Kidney glomerular epithelial cell (primary cell): ENCODE results near the gene GPR62.
"Not testable (repeated sequence)": the region's sequence is repeated elsewhere in the genome, so short reads cannot be mapped to it uniquely, and the experiment has no call there.

Experiments used
- DNase-seq: peaks from one replicate; lab custom pipeline; 2025; lab: John Stamatoyannopoulos, UW

Gene GPR62

GRCh38 chr3:51992017-51992682, 37.0 kb downstream of the GPR62 start:
- no peak for DNase-seq

- DNase-seq: not testable (repeated sequence)
These were observed 38.5 kb downstream of the GPR62 start for GRCh38 chr3:51993657-51994056.

- no peak for DNase-seq
These were observed 39.3 kb downstream of the GPR62 start for GRCh38 chr3:51994530-51994929.

GRCh38 chr3:51995346-51996163, 40.4 kb downstream of the GPR62 start, which contains the start of gene RPL29:
RPL29 (minus strand) TSS chr3:51995895; CDS start chr3:51995461, 434 bp downstream.
- DNase-seq: peak; percentile 98

GRCh38 chr3:51997172-51997571, 42.0 kb downstream of the GPR62 start:
- no peak for DNase-seq

GRCh38 chr3:51997935-51998596, 42.9 kb downstream of the GPR62 start:
- DNase-seq: peak; percentile 76

GRCh38 chr3:51998774-51999173, 43.6 kb downstream of the GPR62 start:
- no peak for DNase-seq

GRCh38 chr3:51999846-52000245, 44.7 kb downstream of the GPR62 start:
- DNase-seq: no peak

GRCh38 chr3:52001443-52001974, 46.3 kb downstream of the GPR62 start:
- DNase-seq: peak; percentile 45

- DNase-seq: no peak
These were observed 47.6 kb downstream of the GPR62 start for GRCh38 chr3:52002748-52003147.

- DNase-seq: no peak
These were observed 49.1 kb downstream of the GPR62 start for GRCh38 chr3:52004163-52004787.

GRCh38 chr3:52004906-52005395, 49.8 kb downstream of the GPR62 start:
- DNase-seq: no peak

- DNase-seq: peak; percentile 60
These were observed 50.4 kb downstream of the GPR62 start for GRCh38 chr3:52005571-52005986.

- DNase-seq: no peak
These were observed 51.0 kb downstream of the GPR62 start for GRCh38 chr3:52006017-52006819.

GRCh38 chr3:52006820-52007133, 51.6 kb downstream of the GPR62 start:
- no peak for DNase-seq
